ENCODE results near the gene CTIF. TPM values are rescaled to one million over a fixed set of nuclear protein-coding genes. Genes with fewer than 3 reads are reported as not detected.

CTIF gene
- total RNA-seq, 1 experiment from 2014 or later = 95.8 TPM

GRCh38 chr18:48719388-48719787 lies 180.6 kb downstream of the CTIF start:
- TF ChIP-seq, protein P1, sequence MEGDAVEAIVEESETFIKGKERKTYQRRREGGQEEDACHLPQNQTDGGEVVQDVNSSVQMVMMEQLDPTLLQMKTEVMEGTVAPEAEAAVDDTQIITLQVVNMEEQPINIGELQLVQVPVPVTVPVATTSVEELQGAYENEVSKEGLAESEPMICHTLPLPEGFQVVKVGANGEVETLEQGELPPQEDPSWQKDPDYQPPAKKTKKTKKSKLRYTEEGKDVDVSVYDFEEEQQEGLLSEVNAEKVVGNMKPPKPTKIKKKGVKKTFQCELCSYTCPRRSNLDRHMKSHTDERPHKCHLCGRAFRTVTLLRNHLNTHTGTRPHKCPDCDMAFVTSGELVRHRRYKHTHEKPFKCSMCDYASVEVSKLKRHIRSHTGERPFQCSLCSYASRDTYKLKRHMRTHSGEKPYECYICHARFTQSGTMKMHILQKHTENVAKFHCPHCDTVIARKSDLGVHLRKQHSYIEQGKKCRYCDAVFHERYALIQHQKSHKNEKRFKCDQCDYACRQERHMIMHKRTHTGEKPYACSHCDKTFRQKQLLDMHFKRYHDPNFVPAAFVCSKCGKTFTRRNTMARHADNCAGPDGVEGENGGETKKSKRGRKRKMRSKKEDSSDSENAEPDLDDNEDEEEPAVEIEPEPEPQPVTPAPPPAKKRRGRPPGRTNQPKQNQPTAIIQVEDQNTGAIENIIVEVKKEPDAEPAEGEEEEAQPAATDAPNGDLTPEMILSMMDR (IDR thresholded peaks at IDR 0.05; ENCODE audit: unreplicated experiment) = no peak
- ChIA-PET CTCF (interaction anchor here (0.6 kb wide), 1 partner anchor 99 kb away, joined by 3 read pairs; no protein-coding TSS in a partner anchor), POLR2A (no interaction called here)
- Mint-ChIP-seq H3K9me3 (ENCODE audit: unreplicated experiment) (no peaks in the 10 kb centered on the region), H3K36me3 (ENCODE audit: insufficient read depth, unreplicated experiment) (peaks cover 23% of the 10 kb centered on the region), H3K4me3 (ENCODE audit: unreplicated experiment) (no peak overlapping the region), H3K27me3 (ENCODE audit: insufficient read depth, unreplicated experiment) (no peaks in the 10 kb centered on the region), H3K4me1 (ENCODE audit: insufficient read depth, unreplicated experiment) (peaks cover 12% of the 10 kb centered on the region), H3K27ac (ENCODE audit: low read depth, unreplicated experiment) (no peak overlapping the region)
- DNase-seq (ENCODE audit: unreplicated experiment) = no peak
- intact Hi-C loops (cut with micrococcal nuclease) = no loop called here
- BruUV-seq (replicated peaks) = no TSS peak

DNA sequence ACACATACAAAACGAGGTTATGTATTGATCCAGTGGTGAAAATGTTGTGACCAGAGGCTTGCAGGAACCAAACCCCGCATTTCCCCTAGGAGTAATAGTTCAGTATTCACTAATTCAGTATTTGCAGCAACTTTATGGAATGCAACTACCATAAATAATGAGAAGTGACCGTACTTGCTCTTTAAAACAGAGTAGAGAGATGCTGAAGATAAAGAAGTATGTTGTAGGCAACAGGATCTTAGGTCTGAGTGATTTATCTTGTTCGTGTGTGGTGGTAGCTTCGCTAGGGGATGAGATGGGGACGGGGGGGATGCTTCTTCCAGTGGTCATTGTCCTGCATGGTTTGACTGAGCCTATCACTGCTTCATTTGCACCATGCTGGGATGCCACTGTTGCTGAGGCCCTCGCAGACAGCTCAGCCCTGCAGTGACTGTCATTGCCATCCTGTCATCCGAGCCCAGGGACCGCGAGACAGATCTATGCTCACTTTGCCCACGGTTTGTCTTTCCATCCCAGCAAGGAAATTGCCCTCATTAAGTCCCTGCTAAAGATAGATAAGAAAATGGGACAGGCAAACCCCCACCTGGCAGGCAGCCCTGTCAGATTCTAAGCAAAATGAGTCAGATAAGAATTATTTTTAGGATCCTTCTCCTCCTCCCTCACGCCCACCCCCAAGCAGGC lies 181.3 kb downstream of the CTIF start:
- no peak overlapping the region for H3K4me3 Mint-ChIP-seq (ENCODE audit: unreplicated experiment)
- no peak overlapping the region for H3K27ac Mint-ChIP-seq (ENCODE audit: low read depth, unreplicated experiment)
- CTCF ChIA-PET = interaction anchor here (0.5 to 1.0 kb wide), 3 partner anchors 8 to 449 kb away, joined by 3 to 4 read pairs (median 3); no protein-coding TSS in a partner anchor
- no TSS peak for BruUV-seq (replicated peaks)
- TF ChIP-seq, protein P1 (IDR thresholded peaks at IDR 0.05; ENCODE audit: unreplicated experiment) = no peak
- peaks cover 12% of the 10 kb centered on the region for H3K4me1 Mint-ChIP-seq (ENCODE audit: insufficient read depth, unreplicated experiment)
- peaks cover 26% of the 10 kb centered on the region for H3K36me3 Mint-ChIP-seq (ENCODE audit: insufficient read depth, unreplicated experiment)
- intact Hi-C loops (cut with micrococcal nuclease) = no loop called here
- POLR2A ChIA-PET = interaction anchor here (0.7 kb wide), 1 partner anchor 316 kb away, joined by 3 read pairs; no protein-coding TSS in a partner anchor
- DNase-seq (ENCODE audit: unreplicated experiment) = no peak
- no peaks in the 10 kb centered on the region for H3K9me3 Mint-ChIP-seq (ENCODE audit: unreplicated experiment)
- no peaks in the 10 kb centered on the region for H3K27me3 Mint-ChIP-seq (ENCODE audit: insufficient read depth, unreplicated experiment)

DNA sequence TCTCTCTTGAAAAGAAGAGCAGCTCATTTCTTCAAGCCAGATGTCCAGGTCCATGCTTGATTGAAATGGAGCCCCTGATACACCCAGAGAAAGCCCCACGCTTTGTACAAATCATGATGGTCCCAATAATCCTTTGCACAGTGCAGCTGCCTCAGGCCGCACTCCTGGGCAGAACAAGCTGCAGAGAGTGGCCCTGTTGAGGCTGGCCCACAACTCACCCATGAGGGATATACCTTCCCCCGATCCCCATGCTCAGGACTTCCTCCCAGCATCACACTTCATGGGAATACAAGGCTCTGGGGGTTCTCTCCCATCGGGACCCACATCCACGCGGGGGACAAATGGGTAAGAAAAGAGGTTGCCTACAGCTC lies 181.8 kb downstream of the CTIF start:
- Mint-ChIP-seq H3K27ac (ENCODE audit: low read depth, unreplicated experiment) (no peak overlapping the region), H3K9me3 (ENCODE audit: unreplicated experiment) (no peaks in the 10 kb centered on the region), H3K36me3 (ENCODE audit: insufficient read depth, unreplicated experiment) (peaks cover 26% of the 10 kb centered on the region), H3K4me3 (ENCODE audit: unreplicated experiment) (no peak overlapping the region), H3K4me1 (ENCODE audit: insufficient read depth, unreplicated experiment) (peaks cover 12% of the 10 kb centered on the region), H3K27me3 (ENCODE audit: insufficient read depth, unreplicated experiment) (no peaks in the 10 kb centered on the region)
- intact Hi-C loops (cut with micrococcal nuclease) = no loop called here
- ChIA-PET CTCF (interaction anchor here (0.5 to 1.0 kb wide), 3 partner anchors 9 to 449 kb away, joined by 3 to 4 read pairs (median 3); no protein-coding TSS in a partner anchor), POLR2A (interaction anchor here (0.7 kb wide), 1 partner anchor 316 kb away, joined by 3 read pairs; no protein-coding TSS in a partner anchor)
- BruUV-seq (replicated peaks) = no TSS peak
- TF ChIP-seq, protein P1 (IDR thresholded peaks at IDR 0.05; ENCODE audit: unreplicated experiment) = no peak
- no peak for DNase-seq (ENCODE audit: unreplicated experiment)

GRCh38 chr18:48721312-48721711 lies 182.5 kb downstream of the CTIF start:
- DNase-seq (ENCODE audit: unreplicated experiment) = no peak
- no peaks in the 10 kb centered on the region for H3K27me3 Mint-ChIP-seq (ENCODE audit: insufficient read depth, unreplicated experiment)
- TF ChIP-seq, protein P1 (IDR thresholded peaks at IDR 0.05; ENCODE audit: unreplicated experiment) = no peak
- intact Hi-C loops (cut with micrococcal nuclease) = no loop called here
- H3K9me3 Mint-ChIP-seq (ENCODE audit: unreplicated experiment) = no peaks in the 10 kb centered on the region
- H3K4me3 Mint-ChIP-seq (ENCODE audit: unreplicated experiment) = no peak overlapping the region
- BruUV-seq (replicated peaks) = no TSS peak
- peaks cover 12% of the 10 kb centered on the region for H3K4me1 Mint-ChIP-seq (ENCODE audit: insufficient read depth, unreplicated experiment)
- POLR2A ChIA-PET = no interaction called here
- peaks cover 26% of the 10 kb centered on the region for H3K36me3 Mint-ChIP-seq (ENCODE audit: insufficient read depth, unreplicated experiment)
- CTCF ChIA-PET = interaction anchor here (0.6 kb wide), 1 partner anchor 398 kb away, joined by 3 read pairs; no protein-coding TSS in a partner anchor
- no peak overlapping the region for H3K27ac Mint-ChIP-seq (ENCODE audit: low read depth, unreplicated experiment)

Measured in MCF 10A (cell line).